HuH-7.5 (cell line): ENCODE results near the gene ZNF823.

ENCODE experiments used
- DNase-seq: peaks from one replicate; pipeline ENCODE4 v3.0.0; 2011; ENCODE audit warnings: low spot score

ZNF823 gene

GRCh38 chr19:11737964-11738745 lies 591 bp downstream of the ZNF823 start:
- peak; percentile 48 for DNase-seq

DNA sequence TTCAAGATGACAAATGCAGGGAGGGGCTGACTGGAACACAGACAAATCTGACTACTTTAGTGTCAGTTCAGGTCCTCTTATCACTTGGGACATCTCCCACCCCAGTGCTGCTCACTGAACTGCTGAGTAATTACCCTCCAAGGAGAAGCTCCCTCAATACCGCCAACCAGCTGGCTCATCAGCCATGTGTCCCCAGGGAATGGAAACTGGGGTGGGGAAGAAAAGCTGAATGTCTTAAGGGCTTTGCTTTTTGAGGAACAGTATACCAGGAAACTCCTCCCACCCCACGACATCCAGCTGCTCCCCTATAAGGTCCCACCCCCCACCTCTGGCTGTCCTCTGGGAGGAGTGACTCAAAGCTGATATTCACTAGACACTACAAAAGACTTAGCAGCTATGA lies 2.0 kb downstream of the ZNF823 start:
- no peak for DNase-seq

DNA sequence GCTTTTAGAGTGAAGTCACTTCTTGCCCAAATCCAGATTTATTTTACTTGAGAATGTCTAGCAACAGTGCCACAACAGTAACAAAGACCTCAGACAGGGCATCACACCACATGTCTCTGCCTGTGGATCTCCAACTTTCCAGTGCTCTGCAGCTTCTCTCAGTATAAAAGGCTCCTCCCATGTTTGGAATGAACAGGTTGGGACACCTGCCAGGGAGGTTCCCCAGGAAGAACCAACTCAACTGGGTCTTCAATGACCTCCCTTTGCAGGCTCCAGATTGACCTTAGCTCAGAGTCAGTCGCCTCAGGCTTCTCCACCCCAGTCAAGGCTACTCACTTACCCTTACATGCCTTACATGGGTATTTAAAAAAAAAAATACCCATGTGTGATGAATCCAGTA lies 3.4 kb downstream of the ZNF823 start:
- DNase-seq, result no peak

GRCh38 chr19:11729586-11729985 lies 9.2 kb downstream of the ZNF823 start:
- no peak for DNase-seq

GRCh38 chr19:11722414-11722813 lies 16.3 kb downstream of the ZNF823 start:
- DNase-seq, result no peak

DNA sequence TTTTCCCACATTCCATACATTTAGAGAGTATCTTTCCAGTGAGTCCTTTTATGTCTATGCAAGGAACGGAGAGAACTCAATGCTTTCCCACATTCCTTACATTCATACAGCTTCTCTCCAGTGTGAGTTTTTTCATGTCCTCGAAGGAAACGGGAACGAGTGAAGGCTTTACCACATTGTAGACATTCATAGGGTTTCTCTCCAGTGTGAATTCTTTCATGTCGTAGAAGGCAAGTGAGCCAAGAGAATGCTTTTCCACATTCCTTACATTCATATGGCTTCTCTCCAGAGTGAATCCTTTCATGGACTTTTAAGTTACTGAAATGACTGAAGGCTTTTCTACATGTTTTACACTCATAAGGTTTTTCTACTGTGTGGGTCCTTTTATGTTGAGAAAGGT lies 17.1 kb downstream of the ZNF823 start:
- no peak for DNase-seq

DNA sequence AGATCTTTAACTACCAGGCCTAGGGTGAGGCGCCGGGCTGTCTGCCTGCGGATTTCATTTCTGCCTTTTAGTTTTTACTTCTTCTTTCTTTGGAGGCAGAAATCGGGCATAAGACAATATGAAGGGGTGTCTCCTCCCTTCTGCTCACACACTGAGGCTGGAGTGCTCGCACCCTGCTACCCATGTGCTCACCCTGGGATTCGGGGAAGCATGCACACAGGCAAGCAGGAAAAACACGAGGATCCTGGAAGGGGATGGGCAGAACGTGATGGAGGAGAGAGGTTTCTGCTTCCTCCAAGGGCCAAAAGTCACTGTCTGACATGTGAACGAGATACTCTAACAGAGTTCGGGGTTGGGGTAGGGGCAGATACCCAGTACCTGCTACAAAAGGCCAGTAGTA lies 28.4 kb downstream of the ZNF823 start:
- no peak for DNase-seq

DNA sequence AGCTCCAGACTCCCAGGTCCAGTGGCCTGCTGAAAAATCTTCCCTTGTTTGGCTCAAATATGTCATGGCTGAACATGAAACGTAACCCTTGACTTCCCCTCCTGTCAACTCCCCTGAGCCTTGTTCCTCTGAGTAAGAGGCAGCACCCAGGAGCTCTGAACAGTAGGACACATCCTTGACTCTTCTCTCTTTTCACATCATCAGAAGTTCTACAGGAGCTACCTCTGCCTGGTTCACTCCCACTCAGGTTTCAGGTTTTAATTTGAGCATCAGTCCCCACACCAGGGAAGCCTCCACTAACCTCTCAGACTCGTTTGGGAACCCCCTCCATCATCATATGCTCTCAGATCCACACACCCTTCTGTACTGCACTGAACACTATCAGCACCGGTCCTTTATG lies 30.3 kb downstream of the ZNF823 start:
- DNase-seq, result no peak

GRCh38 chr19:11705474-11705873 lies 33.3 kb downstream of the ZNF823 start:
- DNase-seq, result no peak

DNA sequence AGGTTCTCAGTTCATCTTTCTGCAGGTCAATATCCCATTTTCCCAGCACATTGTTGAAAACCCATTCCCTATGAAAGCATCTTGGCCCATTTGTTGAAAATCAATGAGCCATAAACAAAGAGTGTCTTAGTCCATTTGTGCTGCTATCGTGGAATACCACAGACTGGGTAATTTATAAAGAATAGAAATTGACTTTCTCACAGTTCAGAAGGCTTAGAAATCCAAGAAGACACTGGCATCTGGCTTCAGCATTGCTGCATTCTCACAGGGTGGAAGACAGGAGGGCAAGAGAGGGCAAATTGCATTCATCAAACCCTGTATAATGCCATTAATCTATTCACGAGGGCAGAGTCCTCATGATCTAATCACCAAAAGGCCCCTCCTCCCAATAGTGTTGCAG lies 34.1 kb downstream of the ZNF823 start:
- DNase-seq, result no peak

DNA sequence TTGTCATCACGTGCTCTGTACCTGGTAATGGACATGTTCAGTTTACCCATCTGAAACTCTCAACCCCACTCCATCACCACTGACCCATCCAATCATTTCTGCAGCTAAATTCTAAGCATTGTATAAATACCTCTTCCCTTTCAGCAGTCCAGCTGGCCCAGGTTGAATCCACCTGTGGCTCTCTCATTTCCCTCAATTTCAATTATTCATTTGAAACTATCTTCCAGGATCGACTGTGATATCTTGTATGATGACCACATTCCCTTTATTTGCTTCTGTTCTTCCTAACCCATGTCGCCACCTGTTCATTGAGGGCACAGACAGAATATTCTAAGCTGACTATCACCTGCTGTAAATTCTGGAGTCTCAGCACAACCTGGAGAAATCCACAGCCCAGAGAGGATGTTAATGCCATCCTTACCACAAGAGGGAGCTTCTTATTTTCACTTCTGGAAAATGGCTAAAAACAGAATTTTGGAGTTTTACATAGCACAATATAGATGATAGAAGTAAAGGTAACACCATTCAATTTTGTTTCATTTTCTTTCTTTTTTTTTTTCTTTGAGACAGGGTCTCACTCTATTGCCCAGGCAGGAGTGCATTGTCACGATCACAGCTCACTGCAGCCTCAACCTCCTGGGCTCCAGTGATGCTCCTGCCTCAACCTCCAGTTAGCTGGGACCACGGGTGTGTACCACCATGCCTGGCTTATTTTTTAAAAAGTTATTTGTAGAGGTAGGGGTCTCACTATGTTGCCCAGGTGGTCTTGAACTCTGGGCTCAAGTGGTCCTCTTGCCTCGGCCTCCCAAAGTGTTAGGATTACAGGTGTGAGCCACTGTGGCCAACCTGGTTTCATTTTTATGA lies 38.6 kb downstream of the ZNF823 start:
- DNase-seq, result peak; percentile 19

GRCh38 chr19:11698231-11698630 lies 40.5 kb downstream of the ZNF823 start:
- no peak for DNase-seq

DNA sequence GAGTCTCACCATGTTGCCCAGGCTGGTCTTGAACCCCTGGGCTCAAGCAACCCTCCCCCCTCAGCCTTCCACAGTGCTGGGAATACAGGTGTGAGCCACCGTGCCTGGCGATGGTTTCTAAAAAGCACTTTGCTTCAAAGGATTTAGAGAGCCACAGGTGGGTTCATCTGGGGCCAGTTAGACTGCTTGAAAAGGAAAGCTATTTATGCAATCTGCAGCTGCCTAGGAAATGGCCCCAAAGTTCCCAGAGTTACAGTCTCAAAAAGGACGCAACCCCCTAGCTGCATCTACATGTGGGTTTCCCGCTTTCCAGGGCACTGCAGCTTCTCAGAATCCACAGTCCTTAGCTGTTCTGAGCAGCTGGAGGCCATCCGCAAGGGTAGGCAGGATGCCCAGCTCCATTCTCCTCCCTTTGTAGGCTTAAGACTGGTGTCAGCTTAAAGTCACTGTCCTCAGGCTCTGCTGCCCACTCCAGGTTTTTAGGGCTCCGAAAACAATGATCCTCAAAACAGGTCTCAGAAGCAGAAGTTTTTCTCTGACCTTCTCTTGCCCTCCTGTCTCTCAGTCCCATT lies 41.4 kb downstream of the ZNF823 start:
- DNase-seq, result no peak

GRCh38 chr19:11694533-11695439 lies 44.0 kb downstream of the ZNF823 start:
- peak; percentile 84 for DNase-seq

- DNase-seq, result no peak
These were observed 44.9 kb downstream of the ZNF823 start for GRCh38 chr19:11693505-11694499.

DNA sequence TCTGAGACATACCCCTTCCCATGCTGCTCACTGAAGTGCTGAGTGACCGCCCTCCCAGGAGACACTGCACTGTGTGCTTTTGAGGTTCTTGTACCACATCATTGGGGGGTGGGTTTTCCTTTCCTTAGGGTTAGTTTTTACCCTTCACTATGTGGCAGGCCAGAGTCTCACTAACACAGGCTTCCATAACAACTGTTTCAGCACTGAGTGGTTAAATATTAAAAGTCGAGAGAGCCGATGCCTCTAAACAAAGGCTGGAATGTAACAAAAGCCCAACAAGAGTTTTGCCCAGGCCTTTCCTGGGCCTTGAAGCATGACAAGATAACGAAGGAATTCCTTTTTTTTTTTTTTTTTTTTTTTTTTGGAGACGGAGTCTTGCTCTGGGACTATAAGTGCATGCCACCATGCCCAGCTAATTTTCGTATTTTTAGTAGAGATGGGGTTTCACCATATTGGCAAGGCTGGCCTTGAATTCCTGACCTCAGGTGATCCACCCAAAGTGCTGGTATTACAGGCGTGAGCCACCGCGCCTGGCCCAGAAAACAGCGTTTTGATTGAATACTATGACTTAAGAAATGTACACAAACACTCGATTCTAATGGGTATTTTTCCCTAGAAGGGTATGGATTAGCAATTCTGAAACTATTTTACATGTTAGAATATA lies 46.5 kb downstream of the ZNF823 start:
- DNase-seq, result no peak

GRCh38 chr19:11685676-11686650 lies 52.8 kb downstream of the ZNF823 start:
- DNase-seq, result no peak

- no peak for DNase-seq
These were observed 53.6 kb downstream of the ZNF823 start for GRCh38 chr19:11684987-11685675.
